ENCODE results near the gene IL17RA.

DNA sequence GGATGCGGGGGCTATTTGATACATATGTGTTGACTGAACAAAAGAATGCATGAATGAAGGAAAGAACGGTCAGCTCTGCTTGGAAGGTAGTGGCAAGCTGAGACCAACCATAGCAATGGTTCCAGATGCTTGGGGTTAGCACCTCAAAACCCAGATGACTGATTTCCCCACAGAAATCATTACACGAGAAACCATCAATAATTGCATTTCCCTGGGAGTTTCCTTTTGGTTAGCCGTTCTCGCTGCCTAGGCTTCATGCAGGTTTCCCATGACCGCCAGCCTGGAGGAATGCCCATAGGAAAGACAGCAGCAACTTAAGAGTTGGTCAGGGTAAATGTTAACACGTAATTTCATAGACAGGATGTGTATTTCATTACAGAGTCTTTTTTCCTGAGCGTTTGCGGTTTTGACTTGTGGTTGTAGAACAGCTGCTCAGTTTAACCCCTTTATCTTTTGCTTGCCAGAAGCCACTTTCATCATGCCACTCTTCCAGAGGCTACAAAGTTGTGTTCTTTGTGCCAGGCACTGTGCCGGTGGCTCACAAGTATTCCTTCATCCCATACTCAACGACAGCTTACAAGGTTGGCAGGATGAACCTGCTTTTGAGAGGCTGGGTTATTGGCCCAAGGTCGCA, 2.8 kb downstream of the IL17RA start:
- TF ChIP-seq CTCF (IDR thresholded peaks at IDR 0.05) (no peak), POLR2AphosphoS5 (IDR thresholded peaks at IDR 0.05) (no peak), POLR2A (IDR thresholded peaks at IDR 0.05) (no peak), EP300 (IDR thresholded peaks at IDR 0.05; ENCODE audit: low read depth) (no peak)
